Frontal cortex (tissue), 4 donors: ENCODE results near the gene KCNJ4. TPM values are rescaled to one million over a fixed set of nuclear protein-coding genes. Genes with fewer than 3 reads are reported as not detected.

Source experiments
- DNase-seq, 2 donors: peaks; one replicate each; pipeline ENCODE4 v3.0.0; 2012; ENCODE audit warnings: low spot score in 2 of 2
- FAIRE-seq: peaks from 2 replicates; lab custom pipeline; 2012; peaks lifted over from hg19 to GRCh38; lab: Jason Lieb, UNC
- total RNA-seq: library from RNA; depleted of rRNA; stranded (reverse); fragments of >200 nt; gene quantifications from one replicate; pipeline ENCODE4 v1.2.3, GENCODE V29; 2014
- donor health status: control.
- donor health status: control.
- donor health status: control.

Gene KCNJ4
- total RNA-seq, 1 donor from 2014 or later = 12.2 TPM

DNA sequence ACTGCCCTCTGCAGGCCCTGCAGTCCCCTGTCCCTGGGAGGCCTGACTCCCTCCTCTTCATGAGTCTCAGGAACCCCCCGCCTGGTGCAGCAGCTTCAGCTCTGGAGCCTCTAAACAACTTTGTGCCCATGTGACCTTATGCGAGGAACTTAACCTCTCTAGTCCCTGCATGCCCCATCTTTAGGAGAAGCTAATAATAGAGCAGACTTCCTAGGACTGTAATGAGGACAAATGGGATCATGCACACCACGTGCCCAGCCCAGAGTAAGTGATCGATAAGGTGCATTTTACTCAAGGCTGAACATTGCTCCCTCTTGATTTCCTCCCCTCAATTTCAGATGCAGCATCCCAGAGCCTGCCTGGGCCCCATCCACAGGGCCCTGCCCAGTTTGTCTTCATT, 19.0 kb downstream of the KCNJ4 start:
- no peak for FAIRE-seq
- DNase-seq = no peak

DNA sequence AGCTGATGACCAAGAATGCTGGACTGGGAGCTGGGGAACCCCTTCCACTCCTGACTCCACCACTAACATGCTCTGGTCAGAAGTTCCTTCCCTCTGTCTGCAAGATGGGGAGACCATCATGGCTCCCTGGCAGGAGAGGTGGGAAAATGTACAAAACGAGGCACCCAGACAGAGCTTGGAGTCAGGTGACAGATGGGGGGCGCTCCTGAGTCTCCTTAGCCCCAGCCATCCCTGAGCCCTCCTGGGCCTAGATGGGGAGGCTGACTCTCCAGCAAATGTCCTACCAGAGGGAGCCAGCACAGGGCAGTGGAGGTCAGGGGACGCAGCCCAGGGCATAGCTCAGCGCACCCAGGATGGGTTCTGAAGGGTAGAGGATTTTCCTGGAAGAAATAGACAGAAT, 20.0 kb downstream of the KCNJ4 start:
- DNase-seq (no peak), FAIRE-seq (no peak)

GRCh38 chr22:38433871-38434270, 21.1 kb downstream of the KCNJ4 start:
- FAIRE-seq = no peak
- DNase-seq = no peak

- DNase-seq (no peak), FAIRE-seq (no peak)
Observed at GRCh38 chr22:38432264-38432663, 22.7 kb downstream of the KCNJ4 start.

- DNase-seq = no peak
- FAIRE-seq = no peak
Observed at GRCh38 chr22:38431266-38432010, 23.6 kb downstream of the KCNJ4 start.

DNA sequence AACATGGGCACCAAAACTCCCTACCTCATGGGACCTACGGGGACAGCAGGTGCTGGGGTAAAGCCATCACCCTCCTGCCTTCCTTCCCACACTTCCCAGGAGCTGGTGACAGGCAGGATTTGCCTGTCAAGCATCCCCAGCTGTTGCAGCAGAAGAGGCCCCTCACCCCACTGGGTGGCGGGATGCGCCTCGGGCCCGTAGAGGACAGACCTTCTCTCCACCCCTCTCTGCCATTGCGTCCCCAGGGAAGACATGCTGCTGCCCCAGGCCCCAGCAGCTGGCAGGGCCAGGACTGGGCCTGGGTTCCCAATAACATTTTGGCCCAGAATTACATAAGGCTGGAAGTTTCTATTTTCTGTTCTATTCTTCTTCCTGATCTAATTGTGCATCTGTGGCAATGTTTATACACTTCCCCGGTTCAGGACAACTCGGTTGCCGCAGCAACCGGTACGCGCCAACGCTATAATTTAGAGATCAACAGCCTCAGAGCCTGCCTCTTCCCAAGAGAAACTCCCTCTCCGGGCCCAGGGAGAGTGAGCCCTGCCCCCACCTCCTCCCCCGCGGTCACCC, 25.4 kb downstream of the KCNJ4 start:
- FAIRE-seq (no peak), DNase-seq (no peak)

DNA sequence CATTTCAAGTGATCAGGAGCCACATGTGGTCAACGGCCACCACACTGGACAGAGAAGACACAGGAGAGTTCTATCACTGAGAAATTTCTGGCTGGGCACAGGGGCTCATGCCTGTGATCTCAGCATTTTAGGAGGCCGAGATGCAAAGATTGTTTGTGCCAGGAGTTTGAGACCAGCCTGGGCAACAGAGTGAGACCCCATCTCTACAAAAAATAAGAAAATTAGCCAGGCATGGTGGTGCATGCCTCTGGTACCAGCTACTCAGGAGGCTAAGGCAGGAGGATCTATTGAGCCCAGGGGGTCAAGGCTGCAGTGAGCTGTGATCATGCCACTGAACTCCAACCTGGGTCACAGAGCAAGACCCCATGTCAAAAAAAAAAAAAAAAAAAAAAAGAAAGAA, 26.3 kb downstream of the KCNJ4 start:
- FAIRE-seq (no peak), DNase-seq (no peak)

DNA sequence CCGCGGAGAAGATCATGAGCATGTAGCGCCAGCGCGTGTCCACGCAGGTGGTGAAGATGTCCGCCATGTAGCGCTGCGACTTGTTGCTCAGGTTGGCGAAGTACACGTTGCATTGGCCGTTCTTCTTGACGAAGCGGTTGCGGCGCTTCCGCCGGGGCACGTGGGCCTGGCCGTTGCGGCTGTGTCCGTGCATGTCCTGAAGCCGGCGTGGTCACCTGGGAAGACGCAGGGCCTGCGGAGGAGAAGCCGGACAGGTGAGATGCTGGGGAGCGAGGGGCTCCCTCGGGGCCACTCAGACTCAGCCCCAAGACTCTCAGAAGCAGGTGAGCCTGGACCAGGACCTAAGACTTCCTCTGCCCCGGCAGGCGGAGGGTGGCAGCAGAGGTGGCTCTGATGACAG, 27.1 kb downstream of the KCNJ4 start:
- FAIRE-seq (no peak), DNase-seq (no peak)

DNA sequence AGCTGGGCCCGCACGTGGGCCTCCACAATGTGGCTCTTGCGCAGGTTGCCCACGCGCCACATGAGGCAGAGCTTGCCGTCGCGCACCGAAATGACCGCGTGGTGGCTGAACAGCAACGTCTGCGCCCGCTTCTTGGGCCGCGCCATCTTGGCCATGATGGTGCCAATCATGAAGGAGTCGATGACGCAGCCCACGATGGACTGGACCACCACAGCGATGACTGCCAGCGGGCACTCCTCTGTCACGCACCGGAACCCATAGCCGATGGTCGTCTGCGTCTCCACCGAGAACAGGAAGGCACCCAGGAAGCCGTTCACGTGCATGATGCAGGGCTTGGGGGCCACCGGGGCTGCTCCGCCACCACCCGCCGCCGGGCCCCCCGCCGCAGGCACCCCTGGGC, 27.5 kb downstream of the KCNJ4 start:
- no peak for FAIRE-seq
- no peak for DNase-seq

DNA sequence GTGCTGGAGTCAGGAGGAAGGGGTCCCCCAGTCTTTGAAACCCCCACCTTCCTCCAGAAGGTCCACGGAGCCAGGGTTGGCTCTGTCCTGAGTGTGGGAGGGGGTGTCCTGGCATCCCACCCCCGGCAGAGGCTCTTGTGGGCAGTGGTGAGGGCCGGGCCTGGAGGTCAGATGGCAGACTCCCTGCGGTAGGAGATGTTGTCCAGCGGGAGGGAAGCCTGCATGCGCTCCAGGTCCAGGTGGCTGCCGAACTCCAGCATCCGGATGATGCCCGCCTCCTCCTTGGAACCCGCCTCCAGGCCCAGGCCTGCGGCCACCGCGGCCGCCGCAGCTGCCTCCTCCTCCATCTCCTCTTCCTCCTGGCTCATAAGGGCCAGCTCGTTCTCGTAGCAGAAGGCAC, 28.4 kb downstream of the KCNJ4 start:
- DNase-seq (no peak), FAIRE-seq (no peak)

GRCh38 chr22:38424525-38425080, 30.4 kb downstream of the KCNJ4 start:
- DNase-seq (no peak), FAIRE-seq (no peak)

DNA sequence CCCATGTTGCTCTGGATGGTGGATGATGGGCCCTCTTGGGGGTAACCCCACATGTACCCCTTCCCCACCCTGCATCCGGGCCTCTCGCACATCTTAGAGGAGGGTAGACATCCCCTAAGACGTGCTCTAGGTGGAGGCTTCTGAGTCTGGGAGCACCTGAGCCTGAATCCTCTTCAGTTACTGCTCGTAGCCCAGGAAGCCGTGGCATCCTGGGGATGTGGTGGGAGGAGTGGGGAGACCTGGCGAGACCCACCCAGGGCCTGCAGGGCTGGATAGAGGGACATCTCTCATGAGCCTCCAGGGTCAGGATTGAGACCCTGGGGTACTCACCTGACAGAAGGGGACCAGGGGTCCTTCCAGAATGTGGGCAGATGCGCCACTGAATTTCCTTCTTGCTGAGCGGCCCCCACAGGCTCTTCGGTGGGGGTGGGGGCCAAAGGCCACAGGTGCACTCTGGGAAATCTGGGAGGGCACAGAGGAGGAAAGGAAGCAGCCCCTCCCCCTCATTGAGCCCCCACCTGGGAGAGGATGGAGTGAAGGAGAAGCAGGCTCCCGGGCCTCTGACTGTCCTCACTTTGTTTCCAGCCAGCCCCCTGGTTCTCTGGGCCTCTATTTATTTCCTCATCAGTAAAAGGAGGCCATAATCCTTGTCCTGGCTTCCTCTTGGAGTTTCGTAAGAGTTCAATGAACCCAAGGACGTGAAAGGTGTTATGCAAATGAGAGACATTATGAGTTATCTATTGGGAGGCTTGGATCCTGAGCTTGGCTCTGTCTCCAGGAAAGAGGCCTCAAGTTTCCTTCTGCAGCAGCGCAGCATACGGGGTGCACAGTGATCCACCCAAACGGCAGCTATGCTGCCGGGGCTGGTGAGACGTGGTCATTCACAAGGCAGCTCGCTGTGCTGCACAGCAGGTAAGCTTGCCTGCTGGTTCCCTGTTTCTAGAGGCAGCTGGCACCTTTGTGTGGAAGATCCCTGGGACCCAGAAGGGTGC, 31.2 kb downstream of the KCNJ4 start:
- no peak for FAIRE-seq
- DNase-seq = no peak

DNA sequence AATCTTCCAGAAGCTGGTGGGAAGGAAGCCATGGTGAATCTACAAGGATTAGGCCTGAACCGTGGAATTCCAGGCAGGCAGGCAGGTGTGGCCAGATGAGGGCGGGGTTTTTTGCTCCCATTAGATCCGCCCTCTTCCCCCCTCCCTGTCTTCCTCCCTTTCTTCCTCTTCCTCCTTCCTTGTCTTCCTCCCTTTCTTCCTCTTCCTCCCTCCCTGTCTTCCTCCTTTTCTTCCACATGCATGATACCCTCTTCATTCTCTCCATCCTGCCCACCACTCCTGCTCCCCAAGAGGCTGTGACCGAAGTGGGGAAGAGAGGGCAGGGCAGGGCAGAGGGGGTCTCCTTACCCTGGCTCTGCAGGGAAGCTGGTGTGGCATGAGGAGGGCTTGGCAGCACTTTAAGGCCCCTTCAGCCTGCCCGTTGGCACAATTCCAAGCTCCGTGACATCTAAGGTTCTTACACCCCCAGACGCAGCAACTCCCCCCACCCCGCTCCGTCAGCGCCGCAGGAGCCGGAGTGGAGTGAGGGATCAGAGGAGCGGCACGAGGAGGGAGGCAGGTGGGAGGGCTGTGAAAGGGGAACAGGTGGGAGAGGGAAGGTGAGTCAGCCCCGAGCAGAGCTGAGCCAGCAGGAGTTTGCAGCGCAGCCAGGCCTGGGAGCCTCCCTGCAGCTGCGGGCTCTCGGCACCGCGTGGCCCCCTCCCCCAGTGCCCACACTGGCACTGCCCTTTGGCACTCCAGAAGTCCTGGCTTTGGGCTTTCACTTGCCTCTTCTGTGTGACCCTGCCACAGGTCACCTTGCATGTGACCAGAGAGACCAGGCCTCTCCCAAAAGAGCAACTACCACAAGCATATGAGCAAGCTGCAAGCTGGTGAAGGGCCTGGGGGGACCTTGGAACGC, 32.1 kb downstream of the KCNJ4 start:
- DNase-seq (no peak), FAIRE-seq (no peak)

GRCh38 chr22:38420734-38421133, 34.3 kb downstream of the KCNJ4 start:
- FAIRE-seq (no peak), DNase-seq (no peak)

GRCh38 chr22:38419858-38420160, 35.2 kb downstream of the KCNJ4 start:
- FAIRE-seq (no peak), DNase-seq (no peak)

DNA sequence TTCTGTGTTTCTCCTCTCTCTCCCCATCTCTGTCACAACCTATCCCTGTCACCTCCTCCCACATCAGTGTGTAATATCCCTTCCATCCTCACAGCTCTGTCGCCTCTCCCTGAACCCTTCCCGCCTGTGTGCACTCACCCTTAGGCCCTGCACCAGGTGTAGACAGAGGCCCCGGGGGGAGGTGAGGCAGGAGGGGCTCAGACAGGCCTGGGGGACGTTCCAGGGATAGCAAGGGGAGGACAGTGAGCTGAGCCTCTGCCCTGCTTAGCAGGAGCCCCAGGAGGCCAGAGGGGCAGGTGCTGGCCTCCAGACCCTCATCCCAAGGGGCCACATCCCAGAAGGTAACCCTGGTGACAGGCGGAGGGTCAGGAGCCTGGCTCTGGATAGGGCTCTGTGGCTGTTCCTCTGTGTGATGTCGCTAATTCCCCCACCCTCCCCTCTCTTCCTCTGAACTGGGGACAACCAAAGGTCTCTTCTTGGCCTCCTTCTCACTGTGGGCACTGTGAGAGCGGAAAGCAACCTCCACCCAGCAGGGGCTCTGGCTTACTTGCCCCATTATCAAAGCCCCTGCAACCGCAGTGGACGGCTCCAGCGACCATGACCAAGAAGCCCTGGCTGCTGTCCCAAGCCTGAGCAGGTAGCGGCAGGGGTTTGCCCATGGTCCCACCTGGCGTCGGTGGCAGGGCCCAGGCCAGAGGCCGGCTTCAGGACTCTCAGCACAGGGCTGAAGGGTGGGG, 35.7 kb downstream of the KCNJ4 start:
- no peak for FAIRE-seq
- DNase-seq = no peak

DNA sequence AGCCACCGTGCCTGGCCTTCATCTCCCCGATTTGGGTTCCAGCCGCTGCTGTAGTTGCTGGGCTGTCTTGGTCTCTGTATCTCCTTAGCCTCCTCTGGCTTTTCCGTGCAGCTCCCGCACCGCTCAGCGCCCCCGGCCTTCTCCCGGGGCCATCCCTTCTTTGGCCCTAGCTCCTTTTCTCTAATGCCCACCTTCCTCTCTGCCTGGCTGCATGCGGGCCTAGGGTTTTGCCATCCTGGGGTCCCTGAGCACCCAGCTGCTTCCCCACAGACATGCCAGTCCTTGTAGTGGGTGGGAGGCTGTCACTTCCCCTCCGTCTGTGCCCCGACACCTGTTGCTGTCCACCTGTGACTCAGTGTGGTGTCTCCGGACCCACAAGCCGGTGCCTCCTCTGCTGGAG, 36.4 kb downstream of the KCNJ4 start:
- DNase-seq = no peak
- FAIRE-seq = no peak

GRCh38 chr22:38417252-38418060, 37.5 kb downstream of the KCNJ4 start:
- FAIRE-seq = no peak
- DNase-seq = no peak
